Fibroblast of the aortic adventitia (primary cell): ENCODE measurements around the gene TSC2. TPM values are rescaled to one million over a fixed set of nuclear protein-coding genes. Genes with fewer than 3 reads are reported as not detected.

ENCODE experiments used
- DNase-seq: peaks from one replicate; pipeline ENCODE4 v3.0.0-alpha.2; 2010; ENCODE audit warnings: low read depth
- H3K4me3 ChIP-seq: 2 replicates; pipeline ENCODE4 v1.5.1; 2011; ENCODE audit warnings: low read depth, mild to moderate bottlenecking, control low read depth, low read length, moderate library complexity
- total RNA-seq: library from RNA; depleted of rRNA; stranded (reverse); fragments of >200 nt; gene quantifications from 2 replicates; pipeline ENCODE4 v1.2.3, GENCODE V29; 2012; ENCODE audit warnings: low replicate concordance
- TF ChIP-seq, protein P1 (sequence below): IDR thresholded peaks from 2 replicates; pipeline ENCODE4 v1.5.1; 2011; ENCODE audit warnings: mild to moderate bottlenecking, low read length, control low read depth, inconsistent platforms; ENCODE audit not compliant: insufficient read depth

TSC2 gene
- total RNA-seq, 1 donor: 58.7 TPM

DNA sequence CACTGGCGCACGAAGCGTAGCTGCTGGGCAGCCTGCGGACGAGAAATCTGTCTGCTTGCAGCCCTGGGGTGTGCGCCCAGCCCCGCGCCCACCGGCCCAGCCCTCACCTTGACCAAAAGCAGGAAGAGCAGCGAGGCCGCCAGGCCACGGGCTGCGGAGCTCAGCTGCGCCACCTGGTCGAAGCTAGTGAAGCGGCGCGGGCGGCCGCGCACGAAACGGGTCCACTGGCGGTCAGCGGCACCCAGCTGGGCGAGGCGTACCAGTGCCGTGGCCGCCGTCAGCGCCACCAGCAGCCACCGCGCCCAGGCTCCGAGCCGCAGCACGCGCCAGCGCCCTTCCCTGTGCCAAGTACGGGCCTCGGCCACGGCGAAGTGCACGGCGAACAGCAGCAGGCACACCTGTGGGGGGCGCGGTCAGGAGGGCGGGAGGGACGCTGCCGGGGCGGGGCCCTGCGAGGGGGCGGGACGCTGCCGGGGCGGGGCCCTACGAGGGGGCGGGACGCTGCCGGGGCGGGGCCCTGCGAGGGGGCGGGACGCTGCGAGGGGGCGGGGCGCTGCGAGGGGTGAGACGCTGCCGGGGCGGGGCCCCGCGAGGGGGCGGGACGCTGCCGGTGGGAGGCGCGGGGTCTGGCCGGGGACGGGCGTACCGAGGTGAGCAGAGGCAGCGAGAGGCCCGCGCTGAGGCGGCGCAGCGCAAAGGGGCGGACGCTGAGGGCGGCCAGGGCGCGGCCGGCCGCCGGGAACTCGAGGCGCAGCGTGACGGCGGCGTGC is 43.2 kb downstream of the TSC2 start:
- TF ChIP-seq, protein P1, sequence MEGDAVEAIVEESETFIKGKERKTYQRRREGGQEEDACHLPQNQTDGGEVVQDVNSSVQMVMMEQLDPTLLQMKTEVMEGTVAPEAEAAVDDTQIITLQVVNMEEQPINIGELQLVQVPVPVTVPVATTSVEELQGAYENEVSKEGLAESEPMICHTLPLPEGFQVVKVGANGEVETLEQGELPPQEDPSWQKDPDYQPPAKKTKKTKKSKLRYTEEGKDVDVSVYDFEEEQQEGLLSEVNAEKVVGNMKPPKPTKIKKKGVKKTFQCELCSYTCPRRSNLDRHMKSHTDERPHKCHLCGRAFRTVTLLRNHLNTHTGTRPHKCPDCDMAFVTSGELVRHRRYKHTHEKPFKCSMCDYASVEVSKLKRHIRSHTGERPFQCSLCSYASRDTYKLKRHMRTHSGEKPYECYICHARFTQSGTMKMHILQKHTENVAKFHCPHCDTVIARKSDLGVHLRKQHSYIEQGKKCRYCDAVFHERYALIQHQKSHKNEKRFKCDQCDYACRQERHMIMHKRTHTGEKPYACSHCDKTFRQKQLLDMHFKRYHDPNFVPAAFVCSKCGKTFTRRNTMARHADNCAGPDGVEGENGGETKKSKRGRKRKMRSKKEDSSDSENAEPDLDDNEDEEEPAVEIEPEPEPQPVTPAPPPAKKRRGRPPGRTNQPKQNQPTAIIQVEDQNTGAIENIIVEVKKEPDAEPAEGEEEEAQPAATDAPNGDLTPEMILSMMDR: no peak
- no peak overlapping the region for H3K4me3 ChIP-seq
- no peak for DNase-seq

DNA sequence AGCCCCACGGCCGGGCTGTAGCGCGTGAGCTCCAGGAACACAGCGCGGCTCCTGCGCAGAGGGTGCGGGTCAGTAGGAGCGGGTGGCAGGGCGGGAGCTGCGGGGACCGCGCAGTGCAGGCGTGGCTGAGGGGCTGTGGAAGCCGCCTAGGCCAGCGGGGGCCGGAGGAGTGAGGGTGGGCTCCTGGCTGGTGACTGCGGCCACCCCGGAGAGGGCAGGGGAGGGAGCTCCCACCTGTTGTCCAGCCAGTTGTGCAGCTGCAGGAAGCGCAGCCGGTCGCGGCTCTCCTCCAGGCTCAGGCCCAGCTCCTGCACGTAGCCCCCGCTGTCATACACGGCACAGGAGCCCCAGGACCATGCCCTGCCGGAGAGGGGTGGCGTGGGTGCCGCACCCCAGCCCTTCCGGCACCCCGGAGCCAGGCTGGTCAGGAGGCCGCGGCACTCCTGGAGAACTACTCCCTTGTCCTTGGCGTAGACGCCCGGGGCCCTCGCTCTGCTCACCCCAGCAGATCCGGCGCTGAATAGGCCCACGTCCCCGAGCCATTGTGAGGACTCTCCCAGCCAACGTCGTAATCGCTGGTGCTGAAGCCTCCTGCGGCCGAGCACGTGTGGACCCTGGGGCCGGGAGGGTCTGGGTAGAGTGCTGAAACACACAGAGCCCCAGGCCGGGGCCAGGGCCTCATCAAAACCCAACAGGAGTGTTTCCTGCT is 43.9 kb downstream of the TSC2 start:
- TF ChIP-seq, protein P1: no peak
- DNase-seq: no peak
- H3K4me3 ChIP-seq: no peak overlapping the region

DNA sequence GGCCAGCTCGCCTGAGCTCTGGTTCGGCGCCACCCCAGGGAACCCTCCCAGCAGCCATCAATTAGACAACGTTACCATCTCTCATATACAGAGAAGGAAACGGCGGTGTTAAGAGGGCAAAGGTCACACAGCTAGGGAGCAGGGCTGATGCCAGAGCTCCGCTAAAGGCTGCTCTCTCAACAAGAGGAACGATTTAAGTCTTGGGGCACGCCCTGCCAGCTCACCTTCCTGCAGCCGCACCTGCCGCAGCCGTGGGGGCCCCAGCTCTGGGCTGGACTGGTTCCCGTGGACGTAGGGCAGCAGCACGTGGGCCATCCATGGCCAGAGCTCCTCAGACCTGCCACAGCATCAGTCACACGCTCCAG is 44.5 kb downstream of the TSC2 start:
- H3K4me3 ChIP-seq: no peak overlapping the region
- no peak for DNase-seq
- TF ChIP-seq, protein P1: no peak

DNA sequence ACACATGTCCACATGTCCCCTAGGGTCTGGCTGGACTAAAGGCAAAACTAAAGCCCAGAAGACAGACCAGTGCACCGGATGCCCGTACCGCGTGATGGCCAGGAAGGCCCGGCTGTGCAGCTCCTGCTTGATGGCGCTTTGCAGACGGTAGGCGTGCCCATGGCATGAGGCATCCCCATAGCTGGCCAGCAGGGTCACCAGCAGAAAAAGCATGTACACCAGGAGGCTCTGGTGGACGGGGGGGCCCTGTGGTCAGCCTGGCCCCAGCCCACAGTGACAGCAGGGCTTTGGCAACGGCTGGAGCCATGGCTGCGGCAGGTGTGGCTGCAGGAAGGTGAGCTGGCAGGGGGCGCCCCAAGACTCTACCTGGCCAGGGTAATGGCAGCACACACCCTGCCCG is 45.1 kb downstream of the TSC2 start:
- no peak for DNase-seq
- TF ChIP-seq, protein P1: no peak

DNA sequence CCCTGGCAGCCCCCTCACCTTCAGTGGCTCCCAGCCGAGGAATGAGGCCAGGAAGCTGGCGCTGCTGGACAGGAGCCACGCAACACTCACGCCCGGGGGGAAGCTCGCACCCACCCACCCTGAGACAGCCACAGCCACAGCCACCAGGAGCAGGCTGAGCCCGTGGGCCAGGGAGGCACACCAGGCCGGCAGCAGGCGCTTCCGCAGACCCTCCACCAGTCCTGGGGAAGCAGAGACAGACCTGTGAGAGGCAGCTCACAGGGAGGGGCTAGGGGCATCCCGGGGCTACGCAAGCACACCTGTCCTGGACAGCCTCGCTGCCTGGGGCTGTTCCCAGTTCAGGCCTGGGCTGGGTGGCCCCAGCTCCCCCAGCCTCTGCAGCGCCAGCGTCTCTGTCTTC is 46.0 kb downstream of the TSC2 start:
- TF ChIP-seq, protein P1: no peak
- no peak overlapping the region for H3K4me3 ChIP-seq
- no peak for DNase-seq

More for the DNA sequence above, 45.1 kb downstream of the TSC2 start:
- no peak overlapping the region for H3K4me3 ChIP-seq

DNA sequence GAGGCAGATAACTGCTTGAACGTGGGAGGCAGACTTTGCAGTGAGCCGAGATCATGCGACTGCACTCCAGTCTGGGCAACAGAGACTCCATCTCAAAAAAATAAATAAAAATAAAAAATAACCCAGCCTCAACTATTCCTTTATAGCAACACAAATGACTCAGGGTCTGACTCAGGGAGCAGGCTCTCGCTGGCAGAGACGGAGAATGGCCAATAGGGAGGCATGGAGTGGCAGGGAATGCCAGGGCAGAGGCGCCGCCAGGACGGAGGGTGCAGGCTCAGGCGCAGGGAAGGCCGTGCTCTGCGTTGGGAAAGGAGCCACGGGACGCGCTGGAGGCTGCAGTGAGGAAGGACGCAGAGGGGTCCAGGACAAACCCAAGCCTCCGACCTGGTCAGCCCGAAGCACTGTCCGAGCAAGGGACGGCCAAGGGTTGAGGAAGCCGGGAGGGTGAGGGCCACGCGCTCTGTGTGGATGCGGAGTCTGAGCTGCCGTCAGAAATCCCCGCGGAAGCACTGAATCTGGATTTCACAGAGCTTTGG is 47.6 kb downstream of the TSC2 start:
- no peak overlapping the region for H3K4me3 ChIP-seq
- no peak for DNase-seq
- TF ChIP-seq, protein P1: no peak
